Neuronal stem cell (in vitro differentiated cells): Measurements from ENCODE around the gene TAAR2. TPM values are rescaled to one million over a fixed set of nuclear protein-coding genes. Genes with fewer than 3 reads are reported as not detected.
A peak's percentile ranks its signal among the peaks of the same experiment; 100 is the strongest.

Experiments
- DNase-seq: peaks from one replicate; pipeline ENCODE4 v3.0.0-alpha.2; 2013; ENCODE audit warnings: low spot score
- H2AFZ ChIP-seq: one replicate; pipeline ENCODE4 v1.6.1; 2013; ENCODE audit warnings: mild to moderate bottlenecking, low read length, inconsistent platforms
- H2AK5ac ChIP-seq: 2 replicates; pipeline ENCODE4 v1.6.1; 2013; ENCODE audit warnings: low read depth, mild to moderate bottlenecking, inconsistent platforms, low read length, moderate library complexity, mixed read lengths
- H2BK120ac ChIP-seq: 2 replicates; pipeline ENCODE4 v1.6.1; 2013; ENCODE audit warnings: low read depth, mild to moderate bottlenecking, inconsistent platforms, low read length, moderate library complexity, mixed read lengths
- H2BK12ac ChIP-seq: one replicate; pipeline ENCODE4 v1.6.1; 2013; ENCODE audit warnings: low read length, inconsistent platforms
- H2BK15ac ChIP-seq: 2 replicates; pipeline ENCODE4 v1.6.1; 2013; ENCODE audit warnings: mild to moderate bottlenecking, low read length, inconsistent platforms, mixed read lengths
- H2BK5ac ChIP-seq: one replicate; pipeline ENCODE4 v1.6.1; 2013; ENCODE audit warnings: inconsistent platforms, mild to moderate bottlenecking, low read length, moderate library complexity
- H3K14ac ChIP-seq: one replicate; pipeline ENCODE4 v1.6.1; 2013; ENCODE audit warnings: low read length, inconsistent platforms
- H3K18ac ChIP-seq: 2 replicates; pipeline ENCODE4 v1.6.1; 2013; ENCODE audit warnings: low read length, inconsistent platforms
- H3K23ac ChIP-seq: 2 replicates; pipeline ENCODE4 v1.6.1; 2013; ENCODE audit warnings: low read depth, mild to moderate bottlenecking, mixed read lengths, low read length, inconsistent platforms; ENCODE audit not compliant: poor library complexity
- H3K27ac ChIP-seq: replicated peaks from 3 replicates; pipeline ENCODE4 v1.5.1; 2013; ENCODE audit warnings: low read length, inconsistent platforms
- H3K27me3 ChIP-seq, 3 experiments: 2 replicates each; pipeline ENCODE4 v1.6.1; 2013; ENCODE audit warnings: low read length in 3 of 3, mild to moderate bottlenecking in 2 of 3, inconsistent platforms in 1 of 3, low read depth in 1 of 3, mixed read lengths in 1 of 3, moderate library complexity in 1 of 3; ENCODE audit not compliant: control insufficient read depth in 3 of 3, insufficient read depth in 3 of 3
- H3K36me3 ChIP-seq, 2 donors: replicated peaks in 1 of 2; 2 replicates each; pipeline ENCODE4 v1.6.1; 2013; ENCODE audit warnings: low read length in 2 of 2; ENCODE audit not compliant: control insufficient read depth in 2 of 2, insufficient read depth in 2 of 2
- H3K4ac ChIP-seq: 2 replicates; pipeline ENCODE4 v1.6.1; 2013; ENCODE audit warnings: inconsistent platforms, mild to moderate bottlenecking, low read length, moderate library complexity
- H3K4me1 ChIP-seq, 2 donors: 1 replicate in 1 of 2; 2 replicates in 1 of 2; pipeline ENCODE4 v1.6.1; 2013; ENCODE audit warnings: low read length in 2 of 2, low read depth in 1 of 2; ENCODE audit not compliant: control insufficient read depth in 2 of 2, insufficient read depth in 1 of 2
- H3K4me2 ChIP-seq: one replicate; pipeline ENCODE4 v1.6.1; 2013; ENCODE audit warnings: mild to moderate bottlenecking, low read length, inconsistent platforms; ENCODE audit not compliant: insufficient read depth, poor library complexity, severe bottlenecking
- H3K4me3 ChIP-seq, 2 donors: 2 replicates each; pipeline ENCODE4 v1.5.1; 2013; ENCODE audit warnings: low read length in 2 of 2, mild to moderate bottlenecking in 2 of 2, inconsistent platforms in 1 of 2, moderate library complexity in 1 of 2
- H3K79me1 ChIP-seq: one replicate; pipeline ENCODE4 v1.6.1; 2013; ENCODE audit warnings: low read depth, mild to moderate bottlenecking, inconsistent platforms, low read length, moderate library complexity
- H3K9ac ChIP-seq: one replicate; pipeline ENCODE4 v1.6.1; 2013; ENCODE audit warnings: mild to moderate bottlenecking, low read depth, low read length, inconsistent platforms; ENCODE audit not compliant: poor library complexity
- H3K9me3 ChIP-seq, 2 donors: replicated peaks in 1 of 2; 2 replicates each; pipeline versions ENCODE3 to v1.6.1; 2013; ENCODE audit warnings: low read length in 2 of 2, mild to moderate bottlenecking in 2 of 2, inconsistent platforms in 1 of 2, low read depth in 1 of 2, mixed read lengths in 1 of 2, moderate library complexity in 1 of 2; ENCODE audit not compliant: control insufficient read depth in 2 of 2, insufficient read depth in 1 of 2
- H4K8ac ChIP-seq: one replicate; pipeline ENCODE4 v1.6.1; 2013; ENCODE audit warnings: low read depth, mild to moderate bottlenecking, inconsistent platforms, low read length, moderate library complexity
- H4K91ac ChIP-seq: one replicate; pipeline ENCODE4 v1.6.1; 2013; ENCODE audit warnings: low read length, low read depth, mild to moderate bottlenecking, inconsistent platforms; ENCODE audit not compliant: poor library complexity
- WGBS, 2 donors: extraction: QIAGEN DNeasy Blood & Tissue Kit; methylation state at CpG; one replicate each; pipeline ENCODE4 v1.1.7; 2013; ENCODE audit warnings: missing lambda C conversion rate in 2 of 2, mixed read lengths in 1 of 2; ENCODE audit not compliant: insufficient read length in 2 of 2, insufficient replicate concordance in 1 of 2; ENCODE audit errors: extremely low coverage in 2 of 2; 5-methylcytosine and 5-hydroxymethylcytosine counted together
- polyA plus RNA-seq, 2 experiments: library from polyadenylated mRNA; stranded (reverse); fragments of 200-250 nt; gene quantifications; one replicate each; pipeline ENCODE4 v1.2.3, GENCODE V29; 2013

The TAAR2 gene
- polyA plus RNA-seq (2013, experiment 1 of 2) = not detected
- polyA plus RNA-seq (2013, experiment 2 of 2) = not detected

GRCh38 chr6:132624175-132624574 lies at the start of gene TAAR2:
Gene TAAR2 (minus strand): TSS chr6:132624275. CDS start chr6:132624275, 0 bp downstream.
- no peak within 1 kb of the TSS for H4K91ac ChIP-seq
- no peak within 1 kb of the TSS for H3K9ac ChIP-seq
- H3K14ac ChIP-seq = no peak within 1 kb of the TSS
- H3K79me1 ChIP-seq = no peaks in the 10 kb centered on the region
- no peaks in the 10 kb centered on the region for H3K4me1 ChIP-seq
- DNase-seq = no peak
- H2AK5ac ChIP-seq = no peak within 1 kb of the TSS
- no peak within 1 kb of the TSS for H2BK15ac ChIP-seq
- no peak within 1 kb of the TSS for H4K8ac ChIP-seq
- no peaks in the 10 kb centered on the region for H3K27me3 ChIP-seq
- H3K36me3 ChIP-seq = no peaks in the 10 kb centered on the region
- H2BK5ac ChIP-seq = no peak within 1 kb of the TSS
- H3K4me3 ChIP-seq = no peak within 1 kb of the TSS
- no peak within 1 kb of the TSS for H3K18ac ChIP-seq
- H3K4ac ChIP-seq = no peak within 1 kb of the TSS
- H3K27ac ChIP-seq = no peak within 1 kb of the TSS
- H2BK12ac ChIP-seq = no peak within 1 kb of the TSS
- H2AFZ ChIP-seq = peak within 1 kb of the TSS; percentile 40
- H2BK120ac ChIP-seq = no peak within 1 kb of the TSS
- H3K23ac ChIP-seq = no peak within 1 kb of the TSS
- H3K4me2 ChIP-seq = no peak within 1 kb of the TSS
- no peaks in the 10 kb centered on the region for H3K9me3 ChIP-seq
- no CpG with 5 or more reads among the region's 6 CpGs for WGBS, 2 donors

- no CpG with 5 or more reads among the region's 10 CpGs for WGBS, 2 donors
Observed at GRCh38 chr6:132673376-132674094, 49.5 kb upstream of the TAAR2 start.

GRCh38 chr6:132671295-132671694 lies 47.2 kb upstream of the TAAR2 start:
- no peak overlapping the region for H3K4me3 ChIP-seq
- H3K27ac ChIP-seq = no peak overlapping the region
- no peaks in the 10 kb centered on the region for H3K79me1 ChIP-seq
- no peak overlapping the region for H2BK5ac ChIP-seq
- no peak for DNase-seq
- H3K23ac ChIP-seq = no peak overlapping the region
- H3K18ac ChIP-seq = no peak overlapping the region
- no peak overlapping the region for H2BK120ac ChIP-seq
- H4K8ac ChIP-seq = no peak overlapping the region
- no peak overlapping the region for H2BK12ac ChIP-seq
- H3K27me3 ChIP-seq = no peaks in the 10 kb centered on the region
- no peak overlapping the region for H2AK5ac ChIP-seq
- no peak overlapping the region for H2AFZ ChIP-seq
- no peak overlapping the region for H3K14ac ChIP-seq
- H3K4ac ChIP-seq = no peak overlapping the region
- H3K36me3 ChIP-seq = no peaks in the 10 kb centered on the region
- no peak overlapping the region for H3K4me2 ChIP-seq
- H4K91ac ChIP-seq = no peak overlapping the region
- H3K4me1 ChIP-seq = no peaks in the 10 kb centered on the region
- no CpG with 5 or more reads among the region's 1 CpG for WGBS, 2 donors
- H2BK15ac ChIP-seq = no peak overlapping the region
- no peak overlapping the region for H3K9ac ChIP-seq
- H3K9me3 ChIP-seq = no peaks in the 10 kb centered on the region

More at GRCh38 chr6:132673376-132674094, 49.5 kb upstream of the TAAR2 start:
- Histone ChIP-seq H3K4me3 (no peak overlapping the region), H3K27ac (no peak overlapping the region), H3K4ac (no peak overlapping the region), H2AFZ (no peak overlapping the region), H3K4me1 (no peaks in the 10 kb centered on the region), H3K79me1 (no peaks in the 10 kb centered on the region), H2BK15ac (no peak overlapping the region), H3K18ac (no peak overlapping the region), H3K27me3 (no peaks in the 10 kb centered on the region), H4K91ac (no peak overlapping the region), H3K36me3 (no peaks in the 10 kb centered on the region), H3K9ac (no peak overlapping the region), H2BK120ac (no peak overlapping the region), H3K23ac (no peak overlapping the region), H2BK5ac (no peak overlapping the region), H3K14ac (no peak overlapping the region), H2BK12ac (no peak overlapping the region), H3K4me2 (no peak overlapping the region), H3K9me3 (no peaks in the 10 kb centered on the region), H2AK5ac (no peak overlapping the region), H4K8ac (no peak overlapping the region)
- DNase-seq = no peak

- no peak overlapping the region for H3K4me2 ChIP-seq
- H3K27ac ChIP-seq = no peak overlapping the region
- no peaks in the 10 kb centered on the region for H3K79me1 ChIP-seq
- H3K18ac ChIP-seq = no peak overlapping the region
- no peak overlapping the region for H2AK5ac ChIP-seq
- H2BK120ac ChIP-seq = no peak overlapping the region
- H4K91ac ChIP-seq = no peak overlapping the region
- H3K27me3 ChIP-seq = no peaks in the 10 kb centered on the region
- no peaks in the 10 kb centered on the region for H3K36me3 ChIP-seq
- no peaks in the 10 kb centered on the region for H3K4me1 ChIP-seq
- H3K4ac ChIP-seq = no peak overlapping the region
- H2BK12ac ChIP-seq = no peak overlapping the region
- no peak overlapping the region for H2BK15ac ChIP-seq
- H3K4me3 ChIP-seq = no peak overlapping the region
- no peak for DNase-seq
- H3K9me3 ChIP-seq = no peaks in the 10 kb centered on the region
- no CpG with 5 or more reads among the region's 4 CpGs for WGBS, 2 donors
- peak overlapping the region; percentile 56 for H2AFZ ChIP-seq
- H2BK5ac ChIP-seq = no peak overlapping the region
- H3K23ac ChIP-seq = no peak overlapping the region
- no peak overlapping the region for H3K14ac ChIP-seq
- H4K8ac ChIP-seq = no peak overlapping the region
- no peak overlapping the region for H3K9ac ChIP-seq
Observed at GRCh38 chr6:132669690-132670291, 45.7 kb upstream of the TAAR2 start.
